H9 (cell line): ENCODE data around the gene ADAMTS8. TPM values are rescaled to one million over a fixed set of nuclear protein-coding genes. Genes with fewer than 3 reads are reported as not detected.

Source experiments
- DNase-seq: peaks from one replicate; pipeline ENCODE4 v3.0.0-alpha.2; 2017
- H2AFZ ChIP-seq: one replicate; pipeline ENCODE4 v1.6.1; 2013; ENCODE audit warnings: mild to moderate bottlenecking, low read length, control low read depth, moderate library complexity
- H2AK5ac ChIP-seq: 2 replicates; pipeline ENCODE4 v1.6.1; 2013; ENCODE audit warnings: low read length, control low read depth, mixed read lengths; ENCODE audit not compliant: insufficient read length
- H2BK120ac ChIP-seq: one replicate; pipeline ENCODE4 v1.6.1; 2013; ENCODE audit warnings: low read depth, mild to moderate bottlenecking, low read length, control low read depth, inconsistent platforms; ENCODE audit not compliant: poor library complexity, severe bottlenecking
- H2BK12ac ChIP-seq: 2 replicates; pipeline ENCODE4 v1.6.1; 2013; ENCODE audit warnings: low read length, control low read depth, mixed read lengths, low read depth; ENCODE audit not compliant: insufficient read length
- H2BK15ac ChIP-seq: 2 replicates; pipeline ENCODE4 v1.6.1; 2013; ENCODE audit warnings: low read depth, low read length, control low read depth
- H2BK20ac ChIP-seq: one replicate; pipeline ENCODE4 v1.6.1; 2013; ENCODE audit warnings: low read depth, mild to moderate bottlenecking, low read length, control low read depth, inconsistent platforms; ENCODE audit not compliant: poor library complexity, severe bottlenecking
- H2BK5ac ChIP-seq: 2 replicates; pipeline ENCODE4 v1.6.1; 2013; ENCODE audit warnings: low read length, control low read depth, mixed read lengths; ENCODE audit not compliant: insufficient read length
- H3K14ac ChIP-seq: 2 replicates; pipeline ENCODE4 v1.6.1; 2013; ENCODE audit warnings: low read length, control low read depth; ENCODE audit not compliant: insufficient read depth
- H3K18ac ChIP-seq: 2 replicates; pipeline ENCODE4 v1.6.1; 2013; ENCODE audit warnings: low read depth, mild to moderate bottlenecking, mixed read lengths, low read length, control low read depth; ENCODE audit not compliant: insufficient read length
- H3K23ac ChIP-seq: 2 replicates; pipeline ENCODE4 v1.6.1; 2013; ENCODE audit warnings: low read length, control low read depth, mixed read lengths, low read depth; ENCODE audit not compliant: insufficient read length
- H3K23me2 ChIP-seq: 2 replicates; pipeline ENCODE4 v1.6.1; 2013; ENCODE audit warnings: low read depth, mild to moderate bottlenecking, mixed read lengths, low read length, control low read depth; ENCODE audit not compliant: insufficient read length, poor library complexity, severe bottlenecking
- H3K27ac ChIP-seq: 2 replicates; pipeline ENCODE4 v1.5.1; 2013; ENCODE audit warnings: low read length, control low read depth, mixed read lengths, low read depth; ENCODE audit not compliant: insufficient read length
- H3K27me3 ChIP-seq: 2 replicates; pipeline ENCODE4 v1.6.1; 2013; ENCODE audit warnings: low read length, control low read depth, inconsistent platforms; ENCODE audit not compliant: insufficient read depth
- H3K4ac ChIP-seq: 2 replicates; pipeline ENCODE4 v1.6.1; 2013; ENCODE audit warnings: low read depth, mild to moderate bottlenecking, control low read depth, inconsistent platforms, low read length, moderate library complexity
- H3K4me1 ChIP-seq: 2 replicates; pipeline ENCODE4 v1.6.1; 2013; ENCODE audit warnings: low read length, control low read depth, inconsistent platforms; ENCODE audit not compliant: insufficient read depth
- H3K4me2 ChIP-seq: 2 replicates; pipeline ENCODE4 v1.6.1; 2013; ENCODE audit warnings: low read length, control low read depth, mixed read lengths; ENCODE audit not compliant: insufficient read length, insufficient read depth
- H3K56ac ChIP-seq: 2 replicates; pipeline ENCODE4 v1.6.1; 2013; ENCODE audit warnings: low read depth, mild to moderate bottlenecking, mixed read lengths, low read length, control low read depth; ENCODE audit not compliant: insufficient read length
- H3K79me1 ChIP-seq: 2 replicates; pipeline ENCODE4 v1.6.1; 2013; ENCODE audit warnings: low read depth, mild to moderate bottlenecking, moderate library complexity, low read length, control low read depth, inconsistent platforms; ENCODE audit not compliant: insufficient read depth, poor library complexity, severe bottlenecking
- H3K79me2 ChIP-seq: 2 replicates; pipeline ENCODE4 v1.6.1; 2013; ENCODE audit warnings: low read length, control low read depth, inconsistent platforms; ENCODE audit not compliant: insufficient read depth
- H3K9ac ChIP-seq: 2 replicates; pipeline ENCODE4 v1.6.1; 2013; ENCODE audit warnings: low read length, control low read depth, mixed read lengths; ENCODE audit not compliant: insufficient read length; ENCODE audit errors: extremely low read depth
- H3K9me3 ChIP-seq: one replicate; pipeline ENCODE4 v1.6.1; 2013; ENCODE audit warnings: low read depth, low read length, inconsistent platforms; ENCODE audit not compliant: control insufficient read depth
- H3T11ph ChIP-seq: one replicate; pipeline ENCODE4 v1.6.1; 2013; ENCODE audit warnings: mild to moderate bottlenecking, low read length, control low read depth, inconsistent platforms
- H4K20me1 ChIP-seq: one replicate; pipeline ENCODE4 v1.6.1; 2013; ENCODE audit not compliant: control insufficient read depth, insufficient read length, insufficient read depth
- H4K5ac ChIP-seq: 2 replicates; pipeline ENCODE4 v1.6.1; 2013; ENCODE audit warnings: low read depth, mild to moderate bottlenecking, mixed read lengths, low read length, control low read depth; ENCODE audit not compliant: insufficient read length
- H4K8ac ChIP-seq: replicated peaks from 2 replicates; pipeline ENCODE4 v1.6.1; 2013; ENCODE audit warnings: low read length, control low read depth, mixed read lengths, low read depth; ENCODE audit not compliant: insufficient read length
- H4K91ac ChIP-seq: 2 replicates; pipeline ENCODE4 v1.6.1; 2013; ENCODE audit warnings: low read depth, mild to moderate bottlenecking, moderate library complexity, mixed read lengths, low read length, control low read depth; ENCODE audit not compliant: insufficient read length
- H3K27ac Mint-ChIP-seq, 3 experiments: 2 replicates in 2 of 3; 3 replicates in 1 of 3; pipeline ENCODE4 v1.8.0; 2020 to 2021; ENCODE audit warnings: mixed read lengths in 3 of 3, mild to moderate bottlenecking in 1 of 3, moderate library complexity in 1 of 3
- H3K27me3 Mint-ChIP-seq: 2 replicates; pipeline ENCODE4 v1.8.0; 2021; ENCODE audit warnings: low read depth, mild to moderate bottlenecking, moderate library complexity, mixed read lengths
- H3K36me3 Mint-ChIP-seq, 3 experiments: 2 replicates in 2 of 3; 3 replicates in 1 of 3; pipeline ENCODE4 v1.8.0; 2020 to 2021; ENCODE audit warnings: low read depth in 3 of 3, mixed read lengths in 3 of 3; ENCODE audit not compliant: insufficient read depth in 1 of 3
- H3K4me1 Mint-ChIP-seq, 2 experiments: 2 replicates each; pipeline ENCODE4 v1.8.0; 2020; ENCODE audit warnings: mixed read lengths in 2 of 2
- H3K4me3 Mint-ChIP-seq, 2 experiments: 2 replicates in 1 of 2; 3 replicates in 1 of 2; pipeline ENCODE4 v1.8.0; 2020 to 2021; ENCODE audit warnings: mild to moderate bottlenecking in 2 of 2, mixed read lengths in 2 of 2, moderate library complexity in 1 of 2
- H3K9me3 Mint-ChIP-seq, 2 experiments: 2 replicates in 1 of 2; 3 replicates in 1 of 2; pipeline ENCODE4 v1.8.0; 2020; ENCODE audit warnings: mild to moderate bottlenecking in 2 of 2, mixed read lengths in 2 of 2, moderate library complexity in 1 of 2
- CTCF ChIP-seq: fragments of 200-600 bp; sonication (generic); conservative IDR thresholded peaks from 3 replicates; pipeline ENCODE4 v1.8.0; 2021; ENCODE audit warnings: antibody characterized with exemption, mild to moderate bottlenecking
- total RNA-seq: library from RNA; stranded (reverse); gene quantifications from 2 replicates; pipeline ENCODE4 v1.2.1, GENCODE V29; 2021

The ADAMTS8 gene
- total RNA-seq, 1 experiment from 2014 or later, result 5.0 TPM

- DNase-seq, result no peak
- H3K23me2 ChIP-seq, result no peaks in the 10 kb centered on the region
- TF ChIP-seq CTCF, result no peak
- no peak overlapping the region for H3K23ac ChIP-seq
- no peaks in the 10 kb centered on the region for H3K4me1 ChIP-seq
- H3K27me3 Mint-ChIP-seq, result no peaks in the 10 kb centered on the region; the same call in 1 of the 2 replicates
- H3K4me1 Mint-ChIP-seq, result no peaks in the 10 kb centered on the region
- no peak overlapping the region for H3K9ac ChIP-seq
- no peaks in the 10 kb centered on the region for H4K20me1 ChIP-seq
- H2BK20ac ChIP-seq, result no peak overlapping the region
- H3K56ac ChIP-seq, result no peak overlapping the region
- no peak overlapping the region for H3K27ac ChIP-seq
- H2BK5ac ChIP-seq, result no peak overlapping the region
- peaks cover 27 to 37% of the 10 kb centered on the region in 2 experiments for H3K9me3 Mint-ChIP-seq
- no peak overlapping the region for H3T11ph ChIP-seq
- no peak overlapping the region for H3K4me3 Mint-ChIP-seq
- H3K36me3 Mint-ChIP-seq, result peaks cover 6 to 36% (median 10%) of the 10 kb centered on the region in 3 experiments
- H3K9me3 ChIP-seq, result no peaks in the 10 kb centered on the region
- H2BK12ac ChIP-seq, result no peak overlapping the region
- H2BK15ac ChIP-seq, result no peak overlapping the region
- H3K79me2 ChIP-seq, result no peaks in the 10 kb centered on the region
- no peak overlapping the region for H4K5ac ChIP-seq
- H2AFZ ChIP-seq, result no peak overlapping the region
- H2AK5ac ChIP-seq, result no peak overlapping the region
- no peaks in the 10 kb centered on the region for H3K79me1 ChIP-seq
- no peak overlapping the region for H3K27ac Mint-ChIP-seq
- H3K18ac ChIP-seq, result no peak overlapping the region
- H3K14ac ChIP-seq, result no peak overlapping the region
- H3K4ac ChIP-seq, result no peak overlapping the region
- no peaks in the 10 kb centered on the region for H3K27me3 ChIP-seq
- H3K4me2 ChIP-seq, result no peak overlapping the region
- H2BK120ac ChIP-seq, result no peak overlapping the region
- no peak overlapping the region for H4K91ac ChIP-seq
- H4K8ac ChIP-seq, result no peak overlapping the region
These were observed 69.0 kb downstream of the ADAMTS8 start for GRCh38 chr11:130359419-130359818.
